NB4 (cell line): ENCODE results near the gene SAT1.

Experiments
- POLR2A ChIP-seq: IDR thresholded peaks from 2 replicates; pipeline ENCODE4 v1.6.1; 2011; ENCODE audit warnings: mild to moderate bottlenecking; ENCODE audit not compliant: insufficient read length; ENCODE audit errors: extremely low read depth
- TF ChIP-seq, protein P1 (sequence below): IDR thresholded peaks from 2 replicates; pipeline ENCODE4 v1.6.1; 2011; ENCODE audit warnings: low read depth, low read length
- TF ChIP-seq, protein P2 (sequence below): IDR thresholded peaks from one replicate; pipeline ENCODE4 v1.5.1; 2012; ENCODE audit warnings: low read depth, low read length

DNA sequence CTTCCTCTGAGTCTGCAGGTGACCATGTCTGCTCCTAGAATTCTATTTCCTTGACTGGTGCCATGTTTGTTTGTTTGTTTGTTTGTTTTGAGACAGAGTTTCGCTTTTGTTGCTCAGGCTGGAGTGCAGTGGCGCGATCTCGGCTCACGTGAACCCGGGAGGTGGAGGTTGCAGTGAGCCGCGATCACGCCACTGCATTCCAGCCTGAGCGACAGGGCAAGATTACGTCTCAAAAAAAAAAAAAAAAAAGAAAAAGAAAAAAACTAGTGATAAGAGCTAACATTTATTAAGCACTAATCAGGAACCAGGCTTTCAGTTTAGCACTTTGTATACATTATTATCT lies 7.2 kb downstream of the SAT1 start:
- TF ChIP-seq, protein P1, sequence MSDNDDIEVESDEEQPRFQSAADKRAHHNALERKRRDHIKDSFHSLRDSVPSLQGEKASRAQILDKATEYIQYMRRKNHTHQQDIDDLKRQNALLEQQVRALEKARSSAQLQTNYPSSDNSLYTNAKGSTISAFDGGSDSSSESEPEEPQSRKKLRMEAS: no peak
- TF ChIP-seq, protein P2, sequence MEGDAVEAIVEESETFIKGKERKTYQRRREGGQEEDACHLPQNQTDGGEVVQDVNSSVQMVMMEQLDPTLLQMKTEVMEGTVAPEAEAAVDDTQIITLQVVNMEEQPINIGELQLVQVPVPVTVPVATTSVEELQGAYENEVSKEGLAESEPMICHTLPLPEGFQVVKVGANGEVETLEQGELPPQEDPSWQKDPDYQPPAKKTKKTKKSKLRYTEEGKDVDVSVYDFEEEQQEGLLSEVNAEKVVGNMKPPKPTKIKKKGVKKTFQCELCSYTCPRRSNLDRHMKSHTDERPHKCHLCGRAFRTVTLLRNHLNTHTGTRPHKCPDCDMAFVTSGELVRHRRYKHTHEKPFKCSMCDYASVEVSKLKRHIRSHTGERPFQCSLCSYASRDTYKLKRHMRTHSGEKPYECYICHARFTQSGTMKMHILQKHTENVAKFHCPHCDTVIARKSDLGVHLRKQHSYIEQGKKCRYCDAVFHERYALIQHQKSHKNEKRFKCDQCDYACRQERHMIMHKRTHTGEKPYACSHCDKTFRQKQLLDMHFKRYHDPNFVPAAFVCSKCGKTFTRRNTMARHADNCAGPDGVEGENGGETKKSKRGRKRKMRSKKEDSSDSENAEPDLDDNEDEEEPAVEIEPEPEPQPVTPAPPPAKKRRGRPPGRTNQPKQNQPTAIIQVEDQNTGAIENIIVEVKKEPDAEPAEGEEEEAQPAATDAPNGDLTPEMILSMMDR: no peak
- no peak for TF ChIP-seq POLR2A
